Measurements from ENCODE around the gene MLPH. TPM values are rescaled to one million over a fixed set of nuclear protein-coding genes. Genes with fewer than 3 reads are reported as not detected.
A peak's percentile ranks its signal among the peaks of the same experiment; 100 is the strongest.

MLPH gene
- total RNA-seq, 1 donor from 2014 or later = not detected

DNA sequence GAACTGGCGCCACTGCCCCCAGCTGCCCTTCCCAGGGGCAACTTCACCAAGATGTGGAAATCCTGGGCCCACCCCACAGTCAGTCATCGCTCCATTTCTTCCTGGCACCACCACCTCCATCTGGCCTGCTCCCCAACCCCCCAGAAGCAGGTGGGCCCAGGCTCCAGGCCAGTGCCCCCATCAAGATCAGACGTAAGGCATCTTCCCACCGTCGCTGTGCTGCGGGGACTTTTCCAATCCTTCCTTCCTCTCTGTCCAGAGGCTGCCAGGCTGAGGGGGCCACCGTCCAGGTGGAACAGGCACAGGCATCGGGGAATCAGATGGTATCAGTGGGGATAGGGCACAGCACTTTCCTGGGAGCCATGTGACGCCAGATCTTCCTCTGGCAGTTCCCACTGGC, 87.4 kb downstream of the MLPH start:
- no peak overlapping the region for H2AFZ ChIP-seq (replicated peaks)

DNA sequence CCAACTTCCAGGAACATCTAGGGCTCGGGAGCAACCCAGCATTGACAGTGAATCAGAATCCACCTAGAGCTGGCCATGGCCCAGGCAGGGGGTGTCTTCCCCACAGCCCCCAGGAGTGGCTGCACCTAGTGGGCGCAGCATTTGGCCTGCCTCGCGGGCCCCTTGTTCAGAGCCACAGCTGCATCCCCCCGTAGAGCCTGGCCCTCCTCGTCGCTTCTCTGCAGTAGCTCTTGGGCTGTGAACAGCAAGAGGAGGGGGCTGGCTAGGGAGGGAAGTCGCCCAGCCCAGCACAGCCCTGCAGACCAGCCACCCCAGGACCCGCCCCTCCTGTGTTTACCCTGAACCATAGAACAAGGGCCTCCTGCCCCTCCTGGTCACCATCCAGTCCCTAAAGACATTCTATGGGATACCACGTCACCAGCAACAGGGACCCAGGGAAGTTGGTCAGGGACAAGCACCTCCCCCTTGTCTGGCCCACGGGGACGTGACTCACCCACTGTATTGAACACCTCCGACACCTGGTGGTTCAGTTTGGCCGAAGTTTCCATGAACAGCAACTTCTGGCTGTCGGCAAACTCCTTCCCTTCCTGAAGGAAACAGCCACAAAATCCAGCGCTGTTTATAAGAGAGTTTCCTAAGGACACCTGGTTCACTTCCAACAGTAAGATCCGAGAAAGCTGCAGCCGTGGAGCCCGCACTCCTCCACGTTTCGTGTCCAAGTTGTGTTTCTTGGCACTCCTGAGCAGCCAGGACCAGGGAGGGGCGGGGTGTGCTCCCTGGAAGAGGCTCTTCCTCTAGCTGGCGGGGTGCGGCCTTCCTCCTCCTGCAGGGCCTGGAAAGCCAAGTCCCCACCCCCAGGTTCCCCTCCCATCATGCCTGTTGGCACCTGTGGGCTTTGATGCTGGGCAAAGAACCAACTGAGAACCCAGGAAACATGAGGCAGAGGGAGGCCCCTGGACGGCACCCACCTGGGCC, 88.1 kb downstream of the MLPH start:
- H3K4me1 ChIP-seq = no peaks in the 10 kb centered on the region
- H3F3A ChIP-seq (ENCODE audit: low read depth) = no peaks in the 10 kb centered on the region
- no peak overlapping the region for H3K9ac ChIP-seq
- Mint-ChIP-seq H3K4me1 (peaks cover 12% of the 10 kb centered on the region), H3K9me3 (no peaks in the 10 kb centered on the region), H3K27me3 (ENCODE audit: insufficient read depth, low read depth) (peaks cover 6% of the 10 kb centered on the region), H3K4me3 (no peak overlapping the region), H3K27ac (no peak overlapping the region), H3K36me3 (no peaks in the 10 kb centered on the region)
- no peaks in the 10 kb centered on the region for H3K36me3 ChIP-seq
- no peaks in the 10 kb centered on the region for H3K9me3 ChIP-seq (ENCODE audit: low read depth)
- H3K4me2 ChIP-seq = no peak overlapping the region
- no peak for TF ChIP-seq EZH2phosphoT487 (IDR thresholded peaks at IDR 0.05)
- TF ChIP-seq, protein P1, sequence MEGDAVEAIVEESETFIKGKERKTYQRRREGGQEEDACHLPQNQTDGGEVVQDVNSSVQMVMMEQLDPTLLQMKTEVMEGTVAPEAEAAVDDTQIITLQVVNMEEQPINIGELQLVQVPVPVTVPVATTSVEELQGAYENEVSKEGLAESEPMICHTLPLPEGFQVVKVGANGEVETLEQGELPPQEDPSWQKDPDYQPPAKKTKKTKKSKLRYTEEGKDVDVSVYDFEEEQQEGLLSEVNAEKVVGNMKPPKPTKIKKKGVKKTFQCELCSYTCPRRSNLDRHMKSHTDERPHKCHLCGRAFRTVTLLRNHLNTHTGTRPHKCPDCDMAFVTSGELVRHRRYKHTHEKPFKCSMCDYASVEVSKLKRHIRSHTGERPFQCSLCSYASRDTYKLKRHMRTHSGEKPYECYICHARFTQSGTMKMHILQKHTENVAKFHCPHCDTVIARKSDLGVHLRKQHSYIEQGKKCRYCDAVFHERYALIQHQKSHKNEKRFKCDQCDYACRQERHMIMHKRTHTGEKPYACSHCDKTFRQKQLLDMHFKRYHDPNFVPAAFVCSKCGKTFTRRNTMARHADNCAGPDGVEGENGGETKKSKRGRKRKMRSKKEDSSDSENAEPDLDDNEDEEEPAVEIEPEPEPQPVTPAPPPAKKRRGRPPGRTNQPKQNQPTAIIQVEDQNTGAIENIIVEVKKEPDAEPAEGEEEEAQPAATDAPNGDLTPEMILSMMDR (IDR thresholded peaks at IDR 0.05) = no peak
- TF ChIP-seq EZH2 (IDR thresholded peaks at IDR 0.05) = no peak
- no peaks in the 10 kb centered on the region for H3K79me2 ChIP-seq (ENCODE audit: low read depth)
- H3K27me3 ChIP-seq = no peaks in the 10 kb centered on the region
- no peak overlapping the region for H3K27ac ChIP-seq
- no peak overlapping the region for H3K4me3 ChIP-seq
- no peak overlapping the region for H2AFZ ChIP-seq (replicated peaks)
- no peaks in the 10 kb centered on the region for H4K20me1 ChIP-seq (ENCODE audit: low read depth)
- DNase-seq (ENCODE audit: low spot score) = no peak

More for the DNA sequence above, 87.4 kb downstream of the MLPH start:
- no peak for TF ChIP-seq EZH2 (IDR thresholded peaks at IDR 0.05)
- TF ChIP-seq, protein P1 (IDR thresholded peaks at IDR 0.05) = no peak
- TF ChIP-seq EZH2phosphoT487 (IDR thresholded peaks at IDR 0.05) = no peak
- H3K36me3 ChIP-seq = no peaks in the 10 kb centered on the region
- Mint-ChIP-seq H3K27me3 (ENCODE audit: insufficient read depth, low read depth) (peaks cover 6% of the 10 kb centered on the region), H3K9me3 (no peaks in the 10 kb centered on the region), H3K4me1 (peaks cover 12% of the 10 kb centered on the region), H3K27ac (peak overlapping the region; percentile 50), H3K36me3 (no peaks in the 10 kb centered on the region), H3K4me3 (no peak overlapping the region)
- H3K4me1 ChIP-seq = no peaks in the 10 kb centered on the region
- H4K20me1 ChIP-seq (ENCODE audit: low read depth) = no peaks in the 10 kb centered on the region
- H3K9ac ChIP-seq = no peak overlapping the region
- no peak overlapping the region for H3K27ac ChIP-seq
- DNase-seq (ENCODE audit: low spot score) = no peak
- H3K27me3 ChIP-seq = no peaks in the 10 kb centered on the region
- no peaks in the 10 kb centered on the region for H3F3A ChIP-seq (ENCODE audit: low read depth)
- no peaks in the 10 kb centered on the region for H3K9me3 ChIP-seq (ENCODE audit: low read depth)
- H3K79me2 ChIP-seq (ENCODE audit: low read depth) = no peaks in the 10 kb centered on the region
- no peak overlapping the region for H3K4me3 ChIP-seq
- no peak overlapping the region for H3K4me2 ChIP-seq

DNA sequence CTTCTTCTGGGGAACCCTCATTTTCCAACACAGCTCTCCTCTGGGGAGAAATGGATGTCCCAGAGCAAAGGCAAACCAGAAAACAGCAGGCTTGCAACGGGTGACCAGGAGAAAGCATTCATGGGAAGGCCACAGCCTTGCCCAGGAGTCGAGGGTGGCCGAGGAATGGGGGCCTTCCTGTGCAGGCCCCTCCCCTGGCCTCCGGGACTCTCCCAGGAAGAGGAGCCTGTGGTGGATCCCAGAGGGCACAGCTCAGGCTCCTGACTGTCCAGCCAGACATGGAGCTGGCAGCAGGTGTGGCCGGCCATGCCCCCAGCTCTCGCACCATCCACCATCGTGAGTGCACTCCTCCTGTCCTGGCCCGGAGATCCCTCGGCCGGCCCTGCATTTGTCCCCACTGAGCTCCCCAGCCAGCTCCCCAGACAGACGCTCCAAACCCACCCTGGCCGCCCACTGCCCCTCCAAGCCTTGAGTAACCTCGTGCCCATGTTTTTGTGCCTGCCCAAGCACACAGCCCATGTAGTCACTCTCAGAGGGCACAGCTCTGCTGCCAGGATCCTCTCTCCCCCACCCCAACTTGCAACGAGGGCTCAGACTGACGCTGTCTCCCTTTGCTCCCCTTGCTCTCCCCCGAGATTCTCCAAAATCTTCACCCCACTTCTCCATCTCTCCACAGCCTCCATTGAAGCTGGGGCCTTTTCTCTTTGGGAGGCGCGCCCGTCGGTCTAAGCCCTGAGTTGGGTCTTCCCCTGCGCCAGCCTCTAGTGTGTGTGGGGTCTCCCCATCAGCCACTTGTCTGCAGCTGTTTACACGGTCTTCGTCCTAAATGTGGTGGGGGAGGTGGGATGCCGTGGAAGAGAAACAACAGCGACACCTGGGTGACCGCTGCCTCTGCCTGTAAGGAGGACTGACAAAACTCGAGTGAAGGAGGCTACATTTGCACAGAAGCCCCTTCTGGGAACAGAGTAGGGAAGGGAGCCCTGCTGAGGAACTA, 89.1 kb downstream of the MLPH start:
- DNase-seq (ENCODE audit: low spot score) = no peak
- Mint-ChIP-seq H3K9me3 (no peaks in the 10 kb centered on the region), H3K36me3 (no peaks in the 10 kb centered on the region), H3K27me3 (ENCODE audit: insufficient read depth, low read depth) (peaks cover 6% of the 10 kb centered on the region), H3K4me3 (no peak overlapping the region), H3K4me1 (peaks cover 12% of the 10 kb centered on the region), H3K27ac (no peak overlapping the region)
- Histone ChIP-seq H3K27ac (no peak overlapping the region), H3F3A (ENCODE audit: low read depth) (no peaks in the 10 kb centered on the region), H3K4me2 (no peak overlapping the region), H2AFZ (replicated peaks) (no peak overlapping the region), H3K27me3 (no peaks in the 10 kb centered on the region), H3K4me1 (no peaks in the 10 kb centered on the region), H4K20me1 (ENCODE audit: low read depth) (no peaks in the 10 kb centered on the region), H3K36me3 (no peaks in the 10 kb centered on the region), H3K9me3 (ENCODE audit: low read depth) (no peaks in the 10 kb centered on the region), H3K4me3 (no peak overlapping the region), H3K79me2 (ENCODE audit: low read depth) (no peaks in the 10 kb centered on the region), H3K9ac (no peak overlapping the region)
- TF ChIP-seq, protein P1 (IDR thresholded peaks at IDR 0.05) = no peak
- TF ChIP-seq EZH2 (IDR thresholded peaks at IDR 0.05) (no peak), EZH2phosphoT487 (IDR thresholded peaks at IDR 0.05) (no peak)

All from neural progenitor cell (in vitro differentiated cells).